GM04504 (cell line): ENCODE measurements around the gene REG1B.
"Not testable (repeated sequence)": the region's sequence is repeated elsewhere in the genome, so short reads cannot be mapped to it uniquely, and the experiment has no call there.

Experiments
- DNase-seq: peaks from one replicate; pipeline ENCODE4 v3.0.0-alpha.2; 2012; ENCODE audit warnings: low read depth

The REG1B gene

GRCh38 chr2:79084495-79085135 is 3.2 kb downstream of the REG1B start:
- no peak for DNase-seq

GRCh38 chr2:79083597-79084251 is 4.1 kb downstream of the REG1B start:
- no peak for DNase-seq

GRCh38 chr2:79082987-79083386 is 4.8 kb downstream of the REG1B start:
- no peak for DNase-seq

GRCh38 chr2:79071078-79071477 is 16.7 kb downstream of the REG1B start:
- DNase-seq: no peak

- DNase-seq: no peak
Observed at GRCh38 chr2:79065201-79065600, 22.6 kb downstream of the REG1B start.

GRCh38 chr2:79054769-79055168 is 33.0 kb downstream of the REG1B start:
- not testable (repeated sequence) for DNase-seq

- not testable (repeated sequence) for DNase-seq
Observed at GRCh38 chr2:79053486-79053885, 34.3 kb downstream of the REG1B start.

- DNase-seq: no peak
Observed at GRCh38 chr2:79041032-79041448, 46.8 kb downstream of the REG1B start.

- no peak for DNase-seq
Observed at GRCh38 chr2:79039944-79040343, 47.8 kb downstream of the REG1B start.
